Activated effector memory CD4-positive, alpha-beta T cell treated with anti-CD3 and anti-CD28 coated beads, Interleukin-2, amount 50 U/mL, for 16 hours (primary cell): Measurements from ENCODE around the gene MTFR2.

Experiments
- DNase-seq: peaks from one replicate; pipeline ENCODE4 v3.0.0-alpha.2; 2020

The MTFR2 gene

DNA sequence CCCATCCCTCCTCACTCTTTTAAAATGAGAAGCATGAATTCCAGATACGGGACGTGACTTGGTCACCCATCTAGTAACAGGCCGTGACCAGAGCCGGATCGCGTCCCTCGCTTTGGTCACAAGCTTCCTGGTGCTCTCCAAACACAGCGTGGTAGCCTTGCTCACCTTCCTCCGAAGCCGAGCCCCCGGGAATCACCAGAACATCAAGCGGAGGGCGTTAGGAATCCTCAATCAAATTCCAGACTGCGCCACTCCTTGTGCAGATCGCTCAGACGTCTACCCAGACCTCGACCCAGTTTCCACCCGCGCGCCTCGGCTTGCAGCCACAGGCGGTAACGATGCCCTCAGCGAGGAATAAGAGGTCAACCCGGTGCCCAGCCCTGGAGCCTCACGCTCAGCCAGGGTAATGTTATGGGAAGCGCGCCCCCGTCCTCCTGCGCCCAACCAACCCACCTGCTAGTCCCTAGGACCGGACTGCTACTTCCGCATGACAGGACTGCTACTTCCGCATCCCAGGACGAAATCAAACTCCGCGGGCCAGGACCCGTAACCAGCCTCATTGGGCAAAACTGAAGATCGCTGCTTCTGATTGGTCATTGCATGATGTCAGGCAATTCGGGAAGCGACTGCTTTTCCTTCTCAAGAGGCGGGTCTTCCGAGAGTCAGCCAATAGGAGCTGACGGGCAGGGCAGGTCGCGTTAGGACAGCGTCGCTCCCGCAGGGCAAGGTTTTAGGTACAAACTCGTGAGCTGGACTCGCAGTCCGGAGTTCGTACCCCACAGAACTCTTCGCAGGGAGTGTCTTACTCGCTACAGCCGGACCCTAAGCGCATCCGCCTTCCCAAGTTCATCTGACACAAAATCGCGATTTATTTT is at the start of gene MTFR2:
Gene MTFR2 (minus strand): TSS at position 501 of the 875 bp plus-strand sequence. CDS start 1,212 bp downstream, outside the sequence.
- peak; percentile 97 for DNase-seq

DNA sequence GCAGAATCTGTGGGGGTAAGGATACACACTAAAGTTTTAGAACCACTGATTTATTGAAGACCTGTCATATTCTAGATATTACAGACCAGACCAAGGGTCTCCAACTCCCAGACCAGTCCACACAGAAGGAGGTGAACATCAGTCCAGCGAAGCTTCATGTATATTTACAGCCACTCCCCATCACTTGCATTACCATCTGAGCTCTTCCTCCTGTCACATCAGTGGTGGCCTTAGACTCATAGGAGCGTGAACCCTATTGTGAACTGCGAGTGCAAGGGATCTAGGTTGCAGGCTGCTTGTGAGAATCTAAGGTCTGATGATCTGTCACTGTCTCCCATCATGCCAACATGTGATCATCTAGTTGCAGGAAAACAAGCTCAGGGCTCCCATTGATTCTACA is 44.5 kb upstream of the MTFR2 start:
- no peak for DNase-seq

DNA sequence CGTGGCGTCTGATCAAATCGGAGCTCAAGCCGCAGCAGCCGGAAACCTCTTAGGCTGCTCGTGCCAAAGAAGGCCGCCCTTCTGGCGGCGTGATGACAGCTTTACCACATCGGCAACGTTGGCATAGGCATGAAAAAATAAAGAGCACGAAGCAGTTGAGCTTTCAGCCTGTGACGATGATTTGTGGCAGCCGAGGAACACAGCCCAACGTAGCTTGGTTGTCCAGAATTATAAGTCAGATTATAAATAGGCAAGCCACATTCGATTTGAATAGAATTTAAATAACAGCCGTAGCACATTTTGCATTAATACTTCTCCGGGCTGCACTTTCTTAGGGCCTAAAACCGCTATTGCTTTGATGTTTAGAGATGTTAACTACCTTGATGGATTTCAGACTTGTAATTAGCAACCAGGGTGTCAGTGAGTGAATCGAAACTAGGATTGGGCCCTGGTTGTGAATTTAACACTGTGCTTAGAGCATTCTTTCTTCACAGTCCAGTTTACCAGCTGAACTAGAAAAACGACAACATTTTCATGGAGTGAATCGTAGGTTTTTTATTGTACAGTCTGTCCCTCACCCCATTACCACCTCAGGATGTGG is 40.4 kb upstream of the MTFR2 start:
- peak; percentile 91 for DNase-seq

DNA sequence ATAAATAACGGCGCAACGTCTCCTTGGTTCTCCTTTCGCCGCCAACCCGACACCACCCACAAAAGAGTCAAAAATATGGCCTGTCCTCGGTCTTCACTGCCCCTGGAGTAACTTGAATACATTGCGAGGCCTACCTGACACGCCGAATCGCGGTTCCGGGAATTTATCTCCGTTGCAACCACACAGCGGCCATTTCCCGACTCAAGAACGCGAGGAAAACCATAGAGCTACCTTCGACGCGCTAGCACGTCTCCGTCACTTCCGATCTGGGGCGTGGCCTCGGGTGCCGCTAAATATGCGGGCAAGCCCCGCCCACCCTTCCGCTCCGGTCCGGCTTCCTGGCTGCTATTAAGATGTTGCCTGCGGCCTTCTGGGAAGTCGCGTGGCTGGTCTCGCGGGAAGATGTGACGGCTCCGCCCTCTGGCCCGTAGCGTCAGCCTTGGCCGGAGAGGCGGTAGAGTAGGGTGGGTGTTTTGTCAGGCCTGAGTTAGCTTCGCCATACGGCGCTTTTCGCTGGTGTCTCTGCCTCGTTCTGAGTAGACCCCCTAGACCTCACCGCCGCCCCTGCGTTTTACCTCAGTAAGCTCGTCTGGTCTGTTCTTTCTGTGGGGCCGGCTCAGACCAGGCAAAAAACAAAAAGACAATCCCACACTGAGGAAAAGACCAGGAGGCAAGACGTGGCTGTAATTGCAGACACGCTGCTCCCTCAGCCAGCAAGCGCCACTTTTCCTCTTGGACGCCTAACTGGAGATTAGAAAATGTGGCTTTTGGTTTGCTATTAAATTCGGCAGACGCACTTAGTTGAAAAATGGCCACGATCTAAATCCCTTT is 39.7 kb upstream of the MTFR2 start, which contains the start of gene BCLAF1:
Gene BCLAF1 (minus strand): TSS at position 268 of the 831 bp plus-strand sequence. CDS start 9,980 bp downstream, outside the sequence.
- DNase-seq = peak; percentile 100

DNA sequence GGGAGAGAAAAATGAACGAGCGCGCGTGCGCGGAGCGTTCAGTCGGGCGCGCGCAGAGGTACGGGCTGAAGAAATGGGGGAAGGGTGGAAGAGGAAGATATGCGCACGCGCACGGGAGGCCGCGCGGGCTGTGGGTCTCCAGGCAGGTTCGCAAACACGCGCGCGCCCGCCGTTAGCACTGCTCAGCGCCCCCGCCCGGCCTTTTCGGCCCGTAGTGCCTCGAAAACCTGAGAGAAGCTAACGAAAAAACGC is 39.1 kb upstream of the MTFR2 start:
- peak; percentile 97 for DNase-seq

DNA sequence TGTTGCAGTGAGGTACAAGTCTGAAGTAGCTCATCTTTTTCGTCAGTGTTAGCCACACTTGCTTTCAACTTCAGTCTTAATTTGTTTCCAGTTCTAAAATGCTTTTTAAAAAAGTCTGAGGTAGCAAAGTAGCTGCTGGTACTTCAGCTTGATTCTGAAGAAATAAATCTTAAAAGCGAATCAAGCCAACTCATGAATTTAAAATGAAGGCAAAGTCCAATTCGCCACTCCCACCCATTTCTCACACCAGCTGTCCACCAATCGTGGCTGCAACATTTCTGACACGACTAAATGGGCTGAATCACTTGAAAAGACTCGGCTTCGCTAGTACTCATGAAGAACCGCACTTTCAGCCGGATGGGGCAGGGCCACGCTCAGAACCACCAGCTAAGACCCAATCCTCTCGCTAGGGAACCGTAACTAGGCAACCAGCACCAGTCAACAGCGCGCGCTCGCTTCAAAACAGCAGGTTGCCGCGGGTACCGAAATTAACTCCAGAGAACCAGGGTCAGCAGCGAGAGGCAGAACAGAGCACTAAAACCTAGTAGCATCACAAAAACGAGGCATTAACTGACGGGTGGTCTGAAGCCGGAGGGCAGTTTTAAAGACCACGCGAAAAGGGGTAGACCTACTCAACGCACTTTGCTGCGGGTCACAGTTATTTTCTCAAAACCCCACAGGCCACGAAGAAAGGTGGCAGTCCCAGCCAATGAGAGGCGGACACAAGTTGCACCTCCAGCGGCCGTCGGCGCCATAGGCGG is 38.6 kb upstream of the MTFR2 start:
- DNase-seq = peak; percentile 96

DNA sequence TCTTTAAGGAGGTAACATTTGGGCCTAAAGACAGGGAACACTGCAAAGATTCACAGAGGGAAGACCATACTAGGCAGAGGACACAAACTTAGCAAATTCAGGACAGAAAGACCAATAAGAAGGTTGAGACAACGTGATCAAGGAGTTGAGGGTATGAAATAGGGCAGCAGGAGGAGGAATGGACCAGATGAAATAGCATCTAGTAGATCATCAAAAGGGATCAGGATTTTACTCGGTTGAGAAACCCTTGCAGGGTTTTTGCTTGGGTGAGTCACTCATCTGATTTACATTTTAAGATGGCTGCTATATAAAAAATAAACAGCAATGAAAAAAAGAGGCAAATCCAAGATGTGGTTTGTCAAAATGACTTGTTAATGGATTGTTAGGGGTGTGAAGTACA is 34.8 kb upstream of the MTFR2 start:
- no peak for DNase-seq

DNA sequence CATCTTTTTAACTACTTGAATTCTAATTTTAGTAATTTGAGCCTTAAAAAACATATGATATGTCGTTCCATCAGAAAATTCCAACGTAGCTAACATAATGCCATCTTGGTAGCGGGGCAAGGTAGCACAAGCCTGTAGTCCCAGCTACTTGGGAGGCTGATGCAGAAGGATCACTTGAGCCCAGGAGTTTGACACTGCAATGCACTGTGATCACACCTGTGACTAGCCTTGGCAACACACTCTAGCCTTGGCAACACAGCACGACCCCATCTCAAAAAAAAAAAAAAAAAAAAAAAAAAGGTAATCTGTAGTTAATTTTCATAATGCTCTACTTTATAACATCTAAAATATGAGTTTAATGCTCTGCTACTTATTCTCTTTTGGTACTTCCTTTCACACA is 32.8 kb upstream of the MTFR2 start:
- DNase-seq = no peak

DNA sequence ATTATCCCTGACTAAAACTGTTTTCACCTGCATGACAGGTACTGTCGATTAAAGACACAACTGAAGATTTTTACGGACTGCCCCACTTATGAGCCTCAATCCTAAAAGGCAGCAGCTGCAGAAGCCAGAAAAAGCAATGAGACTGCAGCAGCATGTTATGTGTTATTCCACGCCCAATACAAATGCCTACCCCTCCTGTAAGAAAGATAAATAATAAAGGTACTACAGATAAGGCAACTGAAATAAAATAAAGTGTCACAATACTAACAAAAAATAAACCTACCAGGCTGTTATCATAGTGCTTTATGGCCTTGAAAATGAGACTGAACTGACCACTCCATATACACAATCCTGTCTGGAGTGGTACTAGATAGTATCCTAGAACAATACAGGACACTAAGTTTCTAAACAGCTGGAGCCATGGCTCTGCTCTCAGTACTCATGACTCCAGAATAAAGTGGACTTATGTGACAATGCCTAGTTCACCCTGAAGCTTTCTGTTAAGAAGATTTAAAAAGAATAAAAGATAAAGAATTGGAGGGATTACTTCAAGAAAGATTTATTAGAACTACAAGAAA is 30.0 kb upstream of the MTFR2 start:
- DNase-seq = no peak

DNA sequence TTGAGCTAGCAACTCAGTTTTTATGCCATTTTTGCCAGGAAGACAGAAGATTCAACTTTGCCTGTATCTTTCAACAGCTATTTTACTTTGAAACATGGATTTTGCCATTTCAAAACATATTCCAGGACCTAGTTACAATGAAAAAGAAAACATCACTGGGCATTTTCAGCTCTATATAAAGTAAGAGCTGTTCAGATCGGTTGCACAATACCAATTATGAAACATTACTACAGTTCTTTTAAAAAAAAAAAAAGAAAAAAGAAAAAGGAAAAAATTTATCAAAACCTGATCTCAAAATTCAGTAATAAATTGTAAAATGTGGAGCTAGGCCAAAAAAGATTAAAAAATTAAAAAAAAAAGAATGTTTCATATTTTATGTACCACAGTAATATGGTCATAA is 24.0 kb upstream of the MTFR2 start:
- no peak for DNase-seq

DNA sequence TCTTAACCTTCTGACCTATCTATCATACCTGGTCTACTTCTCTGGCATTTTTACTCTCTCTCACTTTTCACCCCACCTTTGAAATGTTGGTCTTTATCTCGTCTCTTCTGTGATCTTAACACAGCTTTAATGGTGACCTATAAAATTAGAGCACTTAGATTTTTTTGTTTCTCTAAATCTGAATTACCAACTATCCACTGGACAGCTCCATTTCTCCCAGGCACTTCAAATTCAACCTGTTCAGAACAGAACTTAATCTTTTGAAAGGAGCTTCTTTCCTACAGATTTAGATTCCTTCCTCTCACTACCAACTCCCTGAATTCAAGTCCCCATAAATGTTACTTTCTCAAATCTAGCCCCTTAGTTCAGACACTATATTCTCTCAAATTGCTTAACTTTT is 15.0 kb upstream of the MTFR2 start:
- DNase-seq = no peak

DNA sequence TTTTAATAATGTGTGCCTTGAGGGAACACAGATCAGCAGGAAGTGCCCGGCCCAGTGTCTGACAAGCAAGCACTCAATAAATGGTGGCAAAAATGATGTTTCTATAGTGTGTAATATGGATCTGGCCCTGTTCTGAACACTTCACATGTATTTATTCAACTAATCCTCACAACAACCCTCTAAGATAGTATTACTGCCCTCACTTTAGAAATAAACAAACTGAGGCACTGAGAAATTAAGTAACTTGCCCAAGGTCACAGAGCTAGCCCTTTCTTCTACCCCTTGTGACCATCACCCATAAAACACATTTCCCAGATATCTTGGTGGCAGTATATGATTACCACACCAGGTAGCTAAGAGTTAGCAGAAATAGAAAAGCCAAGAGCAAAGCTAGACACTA is 12.8 kb upstream of the MTFR2 start:
- no peak for DNase-seq

DNA sequence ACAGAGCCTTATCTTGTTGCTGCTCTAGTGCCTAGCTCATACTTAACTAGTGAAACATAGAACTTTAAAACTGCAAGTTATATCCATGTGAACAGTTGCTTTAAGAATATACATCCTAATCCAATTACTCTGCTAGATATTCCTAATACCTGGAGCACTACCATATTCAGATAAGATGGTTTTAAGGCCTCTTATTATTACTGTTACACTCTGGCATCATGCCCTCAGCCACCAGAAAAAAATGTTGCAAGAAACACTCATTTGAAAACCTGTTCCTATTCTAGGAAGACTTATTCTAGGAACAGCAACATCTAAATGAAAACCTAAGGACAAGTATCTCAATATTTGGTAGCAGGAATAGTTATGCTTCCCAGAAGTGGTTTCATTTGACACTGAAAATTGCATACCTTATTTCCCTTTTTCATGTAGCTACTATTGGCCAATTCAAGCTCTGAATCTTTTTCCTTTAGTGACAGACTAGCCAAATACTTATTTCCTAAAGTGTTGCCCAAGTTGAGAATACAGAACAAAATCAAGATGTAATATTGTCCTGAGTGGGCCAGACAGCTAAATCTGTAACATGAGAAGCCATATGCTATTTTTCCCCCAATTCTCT is 4.8 kb upstream of the MTFR2 start:
- DNase-seq = no peak

DNA sequence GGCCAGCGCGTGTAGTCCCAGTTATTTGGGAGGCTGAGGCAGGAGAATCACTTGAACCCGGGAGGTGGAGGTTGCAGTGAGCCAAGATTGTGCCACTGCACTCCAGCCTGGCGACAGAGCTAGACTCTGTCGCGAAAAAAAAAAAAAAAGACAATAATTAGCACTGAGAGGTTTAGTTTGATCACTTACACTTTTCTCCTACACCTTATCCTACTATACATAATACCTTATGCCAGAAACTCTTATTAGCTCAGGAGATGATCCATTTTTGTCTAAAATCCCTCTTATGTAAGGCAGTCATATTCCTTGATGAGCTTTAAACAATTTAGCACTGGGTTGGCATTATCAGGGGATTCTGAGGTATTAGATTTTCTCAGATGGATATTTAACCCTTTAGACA is 3.6 kb upstream of the MTFR2 start:
- DNase-seq = no peak

DNA sequence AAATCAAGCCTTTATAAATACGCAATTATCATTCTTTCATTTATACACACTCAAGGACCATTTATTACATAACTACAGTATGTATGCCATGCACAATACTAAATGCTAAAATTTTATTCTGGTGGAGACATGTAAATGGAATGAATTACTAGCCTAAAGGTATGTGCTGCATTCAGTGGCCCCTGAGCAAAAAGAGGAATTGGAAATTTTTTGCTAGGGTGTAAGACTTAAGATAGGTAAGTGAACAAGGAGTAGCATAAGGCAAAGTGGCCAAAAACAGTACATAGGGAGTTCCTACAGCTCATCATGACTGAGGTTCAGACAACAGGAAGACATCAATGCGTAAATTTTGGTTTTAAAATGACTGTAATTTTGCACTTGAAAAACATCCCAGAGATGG is 2.3 kb upstream of the MTFR2 start:
- DNase-seq = no peak

DNA sequence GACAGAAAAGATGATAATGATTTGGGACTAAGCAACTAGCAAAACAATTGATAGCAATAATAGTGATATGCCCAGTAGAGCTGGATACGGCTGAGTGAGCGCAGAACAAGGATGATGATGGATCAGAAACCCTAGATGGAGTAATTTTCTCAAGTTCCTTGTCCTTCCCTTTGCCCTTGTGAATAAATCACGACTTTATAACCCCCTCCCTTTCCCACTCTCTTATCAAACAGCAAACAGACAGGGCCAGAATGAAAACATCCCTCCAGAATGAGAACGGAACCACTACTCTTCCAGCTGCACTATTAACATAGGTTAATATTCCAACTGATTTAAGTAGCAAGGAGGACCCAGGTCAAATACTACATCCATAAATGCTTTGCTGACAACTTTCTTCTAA is 1.3 kb upstream of the MTFR2 start:
- no peak for DNase-seq

DNA sequence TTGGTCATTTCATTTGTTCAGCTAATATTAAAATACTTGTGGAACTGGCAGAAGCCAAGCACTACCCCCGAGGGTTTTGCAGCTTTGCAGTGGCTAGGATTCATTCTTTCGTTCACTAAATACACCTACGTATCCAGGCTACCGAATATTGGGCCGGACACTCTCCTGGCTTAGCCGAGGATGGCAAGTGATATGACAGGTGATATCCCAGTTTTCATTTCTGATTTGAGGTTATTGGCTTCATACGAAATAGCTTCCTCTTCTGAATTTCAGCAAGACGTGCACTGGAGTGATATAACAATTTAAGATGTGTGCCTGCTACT is 536 bp upstream of the MTFR2 start:
- no peak for DNase-seq

DNA sequence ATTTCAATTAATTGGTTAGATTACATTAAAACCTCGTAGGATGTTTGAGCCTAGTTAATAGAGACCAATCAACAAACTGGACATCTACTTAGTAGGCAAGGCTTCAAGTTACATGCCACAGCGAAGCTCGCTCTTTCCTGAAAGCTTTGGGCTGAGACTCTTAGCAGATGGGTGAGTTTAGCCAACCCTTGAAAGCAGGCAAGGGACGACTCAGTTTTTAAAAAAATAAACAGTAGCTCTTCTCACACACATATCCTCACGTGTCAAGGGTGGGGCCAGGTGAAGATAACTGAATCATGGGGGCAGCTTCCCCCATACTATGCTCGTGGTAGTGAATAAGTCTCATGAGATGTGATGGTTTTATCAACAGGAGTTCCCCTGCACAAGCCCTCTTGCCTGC is 775 bp downstream of the MTFR2 start:
- no peak for DNase-seq

DNA sequence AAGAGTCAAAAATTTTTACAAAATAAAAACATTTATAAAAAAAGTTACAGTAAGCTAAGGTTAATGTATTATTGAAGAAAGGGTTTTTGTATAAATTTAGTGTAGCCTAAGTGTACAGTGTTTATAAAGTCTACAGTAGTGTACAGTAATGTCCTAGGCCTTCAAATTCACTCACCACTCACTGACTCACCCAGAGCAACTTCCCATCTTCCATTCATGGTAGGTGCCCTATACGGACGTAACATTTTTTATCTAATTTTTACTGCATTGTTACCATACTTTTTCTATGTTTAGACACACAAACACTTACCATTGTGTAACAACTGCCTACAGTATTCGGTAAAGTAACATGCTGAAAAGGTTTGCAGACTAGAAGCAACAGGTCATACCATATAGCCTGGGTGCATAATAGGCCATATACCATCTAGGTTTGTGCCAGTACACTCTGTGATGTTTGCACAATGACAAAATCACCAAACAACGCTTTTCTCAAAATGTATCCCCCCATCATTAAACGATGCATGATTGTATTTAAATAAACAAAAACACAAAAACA is 6.0 kb downstream of the MTFR2 start:
- no peak for DNase-seq

DNA sequence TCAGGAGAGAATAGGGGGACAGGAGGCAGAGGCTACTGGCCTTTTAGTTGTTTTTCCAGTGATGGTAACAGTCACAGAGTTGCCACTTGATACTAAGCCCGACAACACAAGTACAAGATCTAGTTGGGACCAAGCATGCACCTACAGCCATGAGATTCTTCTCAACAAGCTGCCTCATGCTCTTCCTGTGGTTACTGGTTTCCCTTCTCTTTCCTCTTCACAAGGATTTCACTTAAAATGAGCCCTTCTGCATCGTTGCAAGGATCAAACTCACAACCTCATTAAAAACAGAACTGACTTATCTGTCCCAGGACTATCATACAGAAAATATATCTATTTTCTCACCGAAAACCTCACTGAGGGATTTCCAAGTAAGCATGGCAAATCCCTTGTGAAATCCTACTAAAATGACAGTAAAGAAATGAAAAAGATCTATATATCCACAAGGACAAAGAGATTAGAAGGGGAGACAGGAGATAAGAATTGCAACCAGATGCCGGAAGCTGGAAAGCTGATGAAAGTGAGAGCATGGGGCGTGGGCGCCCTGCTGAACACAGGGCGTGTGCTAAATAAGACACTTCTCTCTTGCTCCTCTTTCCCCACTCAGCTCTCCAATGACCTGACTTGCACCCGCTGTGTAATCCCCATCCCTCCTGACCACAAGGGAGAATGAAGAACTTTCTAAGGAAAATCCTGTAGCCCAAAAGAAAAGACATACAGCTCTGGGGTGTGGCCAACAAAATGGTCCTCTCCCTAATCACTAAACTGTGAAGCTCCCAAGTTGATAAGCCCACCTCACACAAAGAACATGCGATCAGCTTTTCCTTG is 13.4 kb downstream of the MTFR2 start:
- no peak for DNase-seq

DNA sequence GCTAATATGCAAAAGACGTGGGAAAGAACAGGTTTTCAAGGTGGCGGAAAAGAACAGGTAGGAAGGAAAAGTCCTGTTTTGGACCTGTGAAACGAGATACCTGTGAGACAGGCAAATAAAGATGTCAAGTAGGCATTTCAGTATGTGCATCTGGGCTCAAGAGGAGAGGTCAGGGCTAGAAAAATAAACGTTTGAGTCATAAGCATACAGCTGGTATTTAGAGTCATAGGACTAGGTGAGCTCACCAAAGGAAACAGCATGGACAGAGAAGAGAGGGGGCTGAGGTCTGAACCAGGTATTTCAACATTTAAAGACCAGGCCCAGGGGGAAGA is 14.9 kb downstream of the MTFR2 start:
- no peak for DNase-seq
